Measurements from ENCODE around the gene CBFA2T3.
A peak's percentile ranks its signal among the peaks of the same experiment; 100 is the strongest.
"Not testable (repeated sequence)": the region's sequence is repeated elsewhere in the genome, so short reads cannot be mapped to it uniquely, and the experiment has no call there.

CBFA2T3 gene

GRCh38 chr16:88901718-88902337 is 75.2 kb downstream of the CBFA2T3 start:
- no peaks in the 10 kb centered on the region for H3K9me3 Mint-ChIP-seq
- H3K4me1 Mint-ChIP-seq: peaks cover 8% of the 10 kb centered on the region
- H3K27me3 Mint-ChIP-seq: no peaks in the 10 kb centered on the region
- H3K27ac Mint-ChIP-seq: no peak overlapping the region
- H3K4me3 Mint-ChIP-seq: no peak overlapping the region
- no peak for DNase-seq
- ATAC-seq: no peak

- Mint-ChIP-seq H3K27me3 (no peaks in the 10 kb centered on the region), H3K4me3 (no peak overlapping the region), H3K4me1 (no peaks in the 10 kb centered on the region), H3K9me3 (no peaks in the 10 kb centered on the region), H3K27ac (no peak overlapping the region)
- ATAC-seq (no peak), DNase-seq (no peak)
Observed at GRCh38 chr16:88900662-88901052, 76.3 kb downstream of the CBFA2T3 start.

GRCh38 chr16:88899901-88900661 is 76.9 kb downstream of the CBFA2T3 start:
- Mint-ChIP-seq H3K27me3 (no peaks in the 10 kb centered on the region), H3K4me3 (no peak overlapping the region), H3K4me1 (no peaks in the 10 kb centered on the region), H3K9me3 (no peaks in the 10 kb centered on the region), H3K27ac (no peak overlapping the region)
- ATAC-seq: no peak
- DNase-seq: no peak

GRCh38 chr16:88897696-88898425 is 79.1 kb downstream of the CBFA2T3 start:
- Mint-ChIP-seq H3K27ac (no peak overlapping the region), H3K4me1 (peaks cover 5% of the 10 kb centered on the region), H3K4me3 (no peak overlapping the region), H3K27me3 (no peaks in the 10 kb centered on the region), H3K9me3 (no peaks in the 10 kb centered on the region)
- ATAC-seq (no peak), DNase-seq (no peak)

GRCh38 chr16:88896238-88897070 is 80.6 kb downstream of the CBFA2T3 start:
- Mint-ChIP-seq H3K4me3 (no peak overlapping the region), H3K27me3 (no peaks in the 10 kb centered on the region), H3K27ac (no peak overlapping the region), H3K4me1 (peaks cover 5% of the 10 kb centered on the region), H3K9me3 (no peaks in the 10 kb centered on the region)
- no peak for ATAC-seq
- no peak for DNase-seq

GRCh38 chr16:88895335-88895734 is 81.7 kb downstream of the CBFA2T3 start:
- H3K4me3 Mint-ChIP-seq: no peak overlapping the region

GRCh38 chr16:88894681-88895300 is 82.2 kb downstream of the CBFA2T3 start:
- Mint-ChIP-seq H3K9me3 (no peaks in the 10 kb centered on the region), H3K4me1 (peaks cover 5% of the 10 kb centered on the region), H3K27ac (no peak overlapping the region), H3K4me3 (no peak overlapping the region), H3K27me3 (no peaks in the 10 kb centered on the region)
- ATAC-seq (peak; percentile 26), DNase-seq (no peak)

More at GRCh38 chr16:88895335-88895734, 81.7 kb downstream of the CBFA2T3 start:
- DNase-seq (no peak), ATAC-seq (no peak)
- Mint-ChIP-seq H3K4me1 (peaks cover 5% of the 10 kb centered on the region), H3K9me3 (no peaks in the 10 kb centered on the region), H3K27me3 (no peaks in the 10 kb centered on the region), H3K27ac (no peak overlapping the region)

- not testable (repeated sequence) for ATAC-seq, H3K4me3 Mint-ChIP-seq, H3K27me3 Mint-ChIP-seq, H3K9me3 Mint-ChIP-seq, H3K27ac Mint-ChIP-seq, DNase-seq, H3K4me1 Mint-ChIP-seq
Observed at GRCh38 chr16:88894266-88894665, 82.7 kb downstream of the CBFA2T3 start.

- no peak overlapping the region for H3K27ac Mint-ChIP-seq
- no peaks in the 10 kb centered on the region for H3K9me3 Mint-ChIP-seq
- H3K27me3 Mint-ChIP-seq: no peaks in the 10 kb centered on the region
- ATAC-seq (no peak), DNase-seq (no peak)
- H3K4me3 Mint-ChIP-seq: no peak overlapping the region
- peaks cover 5% of the 10 kb centered on the region for H3K4me1 Mint-ChIP-seq
Observed at GRCh38 chr16:88893127-88893968, 83.7 kb downstream of the CBFA2T3 start.

GRCh38 chr16:88892065-88892464 is 84.9 kb downstream of the CBFA2T3 start:
- H3K27me3 Mint-ChIP-seq: no peaks in the 10 kb centered on the region
- H3K4me1 Mint-ChIP-seq: peaks cover 5% of the 10 kb centered on the region
- H3K4me3 Mint-ChIP-seq: no peak overlapping the region
- H3K27ac Mint-ChIP-seq: no peak overlapping the region
- no peak for DNase-seq
- ATAC-seq: no peak
- no peaks in the 10 kb centered on the region for H3K9me3 Mint-ChIP-seq

GRCh38 chr16:88891083-88891482 is 85.9 kb downstream of the CBFA2T3 start:
- Mint-ChIP-seq H3K4me3 (no peak overlapping the region), H3K27ac (no peak overlapping the region), H3K27me3 (no peaks in the 10 kb centered on the region), H3K4me1 (peaks cover 5% of the 10 kb centered on the region), H3K9me3 (no peaks in the 10 kb centered on the region)
- DNase-seq (no peak), ATAC-seq (no peak)

- ATAC-seq, H3K9me3 Mint-ChIP-seq, DNase-seq, H3K4me3 Mint-ChIP-seq, H3K27me3 Mint-ChIP-seq, H3K4me1 Mint-ChIP-seq: not testable (repeated sequence)
- H3K27ac Mint-ChIP-seq: peak overlapping the region in 1 of 2 donors; percentile 7
Observed at GRCh38 chr16:88889702-88890352, 87.2 kb downstream of the CBFA2T3 start.

- ATAC-seq (peak; percentile 50), DNase-seq (no peak)
- Mint-ChIP-seq H3K4me3 (no peak overlapping the region), H3K27ac (no peak overlapping the region), H3K4me1 (no peaks in the 10 kb centered on the region), H3K9me3 (no peaks in the 10 kb centered on the region), H3K27me3 (no peaks in the 10 kb centered on the region)
Observed at GRCh38 chr16:88888461-88889387, 88.3 kb downstream of the CBFA2T3 start.
